Activated T-cell treated with anti-CD3 and anti-CD28 coated beads for 24 hours (primary cell): ENCODE data around the gene SLC30A5.
"Not testable (repeated sequence)": the region's sequence is repeated elsewhere in the genome, so short reads cannot be mapped to it uniquely, and the experiment has no call there.

Experiments
- DNase-seq: peaks from one replicate; pipeline ENCODE4 v3.0.0-alpha.2; 2020; ENCODE audit warnings: low read depth

The SLC30A5 gene

DNA sequence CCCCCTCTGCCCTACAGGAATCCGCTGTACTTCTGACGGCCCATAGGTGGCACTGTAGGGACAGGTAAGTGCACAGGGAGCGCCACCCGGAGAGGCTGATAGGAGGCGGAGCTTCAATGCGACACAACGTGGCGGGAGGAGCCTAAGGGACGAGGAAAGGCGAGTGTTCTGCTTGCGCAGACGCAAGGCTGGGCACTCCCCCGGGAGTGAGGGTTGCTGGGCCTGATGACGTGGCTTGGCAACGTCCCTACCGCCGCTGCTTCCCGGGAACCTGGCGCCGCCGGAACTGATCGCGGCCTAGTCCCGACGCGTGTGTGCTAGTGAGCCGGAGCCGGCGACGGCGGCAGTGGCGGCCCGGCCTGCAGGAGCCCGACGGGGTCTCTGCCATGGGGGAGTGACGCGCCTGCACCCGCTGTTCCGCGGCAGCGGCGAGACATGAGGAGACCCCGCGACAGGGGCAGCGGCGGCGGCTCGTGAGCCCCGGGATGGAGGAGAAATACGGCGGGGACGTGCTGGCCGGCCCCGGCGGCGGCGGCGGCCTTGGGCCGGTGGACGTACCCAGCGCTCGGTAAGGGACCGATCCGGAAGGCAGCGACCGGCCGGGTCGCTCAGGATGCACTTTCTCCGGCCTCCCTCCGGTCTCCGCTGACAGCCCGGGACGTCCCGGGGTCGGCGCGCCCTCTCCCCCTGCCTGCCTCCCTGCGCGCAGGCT is at the start of gene SLC30A5:
TSS of gene SLC30A5 (plus strand) at position 244 of the 712 bp plus-strand sequence. CDS start at position 486, 242 bp downstream.
- DNase-seq = peak; percentile 99

- not testable (repeated sequence) for DNase-seq
Observed at GRCh38 chr5:69045213-69045612, 48.6 kb upstream of the SLC30A5 start.

DNA sequence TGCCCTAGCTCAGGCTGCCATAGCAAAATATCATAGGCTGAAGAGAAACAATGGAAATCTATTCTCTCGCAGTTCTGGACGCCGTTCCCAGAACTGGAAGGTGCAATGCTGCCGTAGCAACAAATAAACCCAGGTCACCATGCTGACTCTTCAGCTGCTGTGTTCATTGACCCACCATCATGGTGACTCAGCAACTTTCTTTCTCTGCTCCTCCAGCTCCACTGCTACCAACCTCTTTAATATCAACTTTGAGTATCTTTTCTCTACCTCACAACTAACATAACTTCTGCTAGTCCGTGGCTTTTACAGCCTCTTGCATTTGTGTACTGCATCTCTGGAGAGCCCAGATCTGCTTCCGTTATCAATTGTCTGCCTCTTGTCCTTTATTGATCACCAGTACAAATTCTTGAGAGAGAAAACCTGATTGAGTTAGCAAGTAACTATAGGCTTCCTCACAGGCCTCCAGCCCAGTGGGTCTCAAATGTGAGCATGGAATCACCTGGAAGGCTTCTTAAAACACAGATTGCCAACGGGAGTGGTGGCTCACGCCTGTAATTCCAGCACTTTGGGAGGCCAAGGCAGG is 47.3 kb upstream of the SLC30A5 start:
- DNase-seq = no peak

- no peak for DNase-seq
Observed at GRCh38 chr5:69048230-69048629, 45.6 kb upstream of the SLC30A5 start.

GRCh38 chr5:69049151-69049550 is 44.7 kb upstream of the SLC30A5 start:
- no peak for DNase-seq

- DNase-seq = no peak
Observed at GRCh38 chr5:69049796-69050195, 44.0 kb upstream of the SLC30A5 start.

DNA sequence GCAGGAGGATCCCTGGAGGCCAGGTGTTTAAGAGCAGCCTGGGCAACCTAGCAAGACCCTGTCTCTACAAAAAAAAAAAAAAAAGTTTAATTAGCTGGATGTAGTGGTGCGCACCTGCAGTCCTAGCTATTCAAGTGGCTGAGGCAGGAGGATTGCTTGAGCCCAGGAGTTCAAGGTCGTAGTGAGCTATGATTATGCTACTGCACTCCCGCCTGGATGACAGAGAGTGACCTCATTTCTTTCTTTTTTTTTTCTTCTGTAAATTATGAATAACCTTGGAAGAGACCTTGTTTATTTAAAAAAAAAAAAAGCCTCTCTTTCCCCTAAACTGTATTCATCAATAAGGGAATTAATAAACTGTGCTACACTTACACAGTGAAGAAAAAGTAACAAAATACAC is 43.6 kb upstream of the SLC30A5 start:
- no peak for DNase-seq

- no peak for DNase-seq
Observed at GRCh38 chr5:69052181-69052580, 41.6 kb upstream of the SLC30A5 start.

- no peak for DNase-seq
Observed at GRCh38 chr5:69074664-69075521, 18.9 kb upstream of the SLC30A5 start.

- no peak for DNase-seq
Observed at GRCh38 chr5:69075522-69076179, 18.2 kb upstream of the SLC30A5 start.

DNA sequence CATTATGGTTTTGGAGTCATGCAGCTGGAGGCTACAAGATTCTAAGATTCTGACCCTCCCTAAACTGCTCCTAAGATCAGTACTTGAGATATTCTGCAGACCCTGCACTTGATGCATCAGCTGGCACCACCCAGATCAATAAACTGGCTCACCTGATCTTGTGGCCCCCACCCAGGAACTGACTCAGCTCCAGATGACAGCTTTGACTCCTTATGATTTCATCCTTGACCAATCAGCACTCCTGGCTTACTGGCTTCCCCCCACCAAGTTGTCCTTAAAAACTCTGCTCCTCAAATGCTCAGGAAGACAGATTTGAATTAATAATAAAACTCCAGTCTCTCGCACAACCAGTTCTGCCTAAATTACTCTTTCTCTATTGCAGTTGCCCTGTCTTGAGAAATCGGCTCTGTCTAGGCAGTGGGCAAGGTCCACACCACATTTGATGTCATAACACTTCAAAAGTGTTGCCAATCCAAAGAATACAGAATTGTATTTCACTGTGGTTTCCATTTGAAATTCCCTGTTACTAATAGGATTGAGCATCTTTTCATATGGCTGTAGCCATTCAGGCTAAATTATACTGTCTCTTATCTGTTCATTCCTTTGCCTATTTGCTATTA is 14.8 kb upstream of the SLC30A5 start:
- no peak for DNase-seq

GRCh38 chr5:69079556-69079955 is 14.3 kb upstream of the SLC30A5 start:
- no peak for DNase-seq

DNA sequence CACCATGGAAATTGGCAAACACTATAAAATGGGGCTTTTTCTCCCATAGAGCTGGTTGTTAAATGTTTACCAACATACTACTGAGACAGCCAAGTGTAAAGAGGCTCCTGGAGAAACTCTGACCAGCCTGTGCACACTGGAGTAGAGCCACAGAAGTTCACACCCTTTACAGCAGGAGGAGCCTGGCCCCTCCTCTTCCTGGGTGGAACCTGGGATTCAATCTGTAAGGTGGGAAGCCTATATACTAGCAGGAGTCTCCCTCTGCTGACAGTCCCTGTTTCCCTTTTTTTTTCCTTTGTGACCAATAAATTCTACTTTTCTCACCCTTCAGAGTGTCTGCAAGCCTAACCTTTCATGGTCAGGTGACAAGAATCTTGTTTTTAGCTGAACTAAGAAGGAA is 10.4 kb upstream of the SLC30A5 start:
- DNase-seq = no peak

DNA sequence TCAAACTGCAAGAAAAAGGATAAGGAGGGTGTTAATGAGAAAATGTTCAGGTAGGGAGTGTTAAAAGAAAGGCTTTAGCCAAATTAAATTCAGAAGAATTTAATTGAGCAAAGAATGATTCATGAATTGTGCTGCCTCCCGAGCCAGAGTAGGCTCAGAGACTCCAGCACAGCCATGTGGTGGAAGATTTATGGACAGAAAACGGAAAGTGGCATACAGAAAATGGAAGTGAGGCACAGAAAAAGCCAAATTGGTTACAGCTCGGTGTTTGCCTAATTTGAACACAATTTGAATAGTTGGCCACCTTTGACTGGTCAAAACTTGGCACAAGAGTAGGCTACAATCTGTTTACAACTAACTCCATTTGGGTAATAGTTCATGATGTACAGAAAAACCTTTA is 9.6 kb upstream of the SLC30A5 start:
- no peak for DNase-seq

GRCh38 chr5:69084903-69085302 is 8.9 kb upstream of the SLC30A5 start:
- DNase-seq = no peak

DNA sequence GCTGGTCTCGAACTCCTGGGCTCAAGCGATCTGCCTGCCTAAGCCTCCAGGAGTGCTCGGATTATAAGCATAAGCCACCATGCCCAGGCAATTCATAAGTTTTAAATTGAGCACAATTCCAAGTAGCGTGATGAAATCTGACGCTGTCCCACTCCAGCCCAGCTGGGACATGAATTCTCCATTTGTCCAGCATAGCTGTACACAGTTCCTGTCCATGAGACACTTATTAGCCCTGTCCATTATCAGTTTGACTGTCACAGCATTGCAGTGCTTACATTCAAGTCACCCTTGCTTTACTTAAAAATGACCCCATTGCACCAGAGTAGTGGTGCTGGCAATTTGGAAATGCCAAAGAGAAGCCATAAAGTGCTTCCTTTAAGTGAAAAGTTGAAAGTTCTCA is 7.6 kb upstream of the SLC30A5 start:
- no peak for DNase-seq

- not testable (repeated sequence) for DNase-seq
Observed at GRCh38 chr5:69088006-69088405, 5.8 kb upstream of the SLC30A5 start.

DNA sequence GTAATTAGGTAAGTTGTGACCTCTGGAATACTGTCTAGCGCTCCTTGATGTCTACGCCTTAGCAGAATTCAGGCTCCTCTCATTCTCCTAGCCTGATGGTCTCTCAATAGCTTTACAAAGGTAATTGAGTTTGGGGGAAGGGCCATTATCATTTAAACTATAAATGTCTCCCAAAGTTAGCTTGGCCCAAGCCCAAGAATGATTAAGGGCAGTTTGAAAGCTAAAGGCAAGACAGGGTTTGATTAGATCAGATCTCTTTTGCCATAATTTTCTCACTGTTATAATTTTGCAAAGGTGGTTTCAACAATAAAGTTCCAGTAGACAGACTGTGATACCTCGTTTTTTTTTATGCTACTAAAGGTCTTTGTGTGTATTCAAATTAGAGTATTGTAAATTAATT is 3.7 kb upstream of the SLC30A5 start:
- DNase-seq = no peak

DNA sequence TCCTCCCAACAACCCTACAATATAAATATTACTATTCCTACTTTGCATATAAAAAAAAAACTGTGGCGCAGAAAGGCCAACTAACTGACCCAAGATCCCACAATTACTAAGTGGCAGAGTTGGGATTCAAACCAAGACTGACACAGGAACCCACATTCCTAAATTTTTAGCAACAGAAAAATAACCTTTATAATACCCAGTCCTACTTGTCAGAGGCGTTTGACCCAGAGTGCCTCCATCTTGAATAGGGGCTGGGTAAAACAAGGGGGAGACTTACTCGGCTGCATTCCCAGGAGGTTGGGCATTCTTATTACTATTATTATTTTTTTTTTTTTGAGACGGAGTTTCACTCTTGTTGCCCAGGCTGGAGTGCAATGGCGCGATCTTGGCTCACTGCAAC is 2.0 kb upstream of the SLC30A5 start:
- DNase-seq = no peak

GRCh38 chr5:69092969-69093368 is 845 bp upstream of the SLC30A5 start:
- no peak for DNase-seq

GRCh38 chr5:69099302-69099701 is 5.5 kb downstream of the SLC30A5 start:
- no peak for DNase-seq

DNA sequence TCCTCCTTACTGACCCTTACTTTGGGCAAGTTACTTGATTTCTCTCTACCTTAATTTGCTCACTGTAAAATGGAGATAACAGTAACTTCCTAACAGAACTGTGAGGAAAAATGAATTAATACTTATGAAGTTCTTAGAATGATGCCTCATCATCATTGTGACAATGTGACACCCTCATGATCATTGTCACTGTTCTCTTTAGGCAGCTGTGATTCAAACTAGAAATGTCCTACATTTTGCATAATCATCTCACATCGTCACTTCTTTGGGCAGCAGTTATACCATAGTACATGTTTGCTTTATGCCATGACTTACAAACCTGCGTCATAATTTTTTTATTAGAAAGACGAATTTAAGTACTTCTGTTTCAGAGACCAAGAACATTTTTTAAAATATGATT is 9.7 kb downstream of the SLC30A5 start:
- DNase-seq = no peak
